ENCODE results near the gene PRMT7.

Gene PRMT7

GRCh38 chr16:68300734-68301459 lies 9.9 kb upstream of the PRMT7 start:
- H3K4me2 ChIP-seq (ENCODE audit: insufficient read depth, low read length), result no peak overlapping the region
- H3K27me3 ChIP-seq (ENCODE audit: insufficient read depth, low read length, poor library complexity), result no peaks in the 10 kb centered on the region
- DNase-seq, result no peak
- no peaks in the 10 kb centered on the region for H3K9me3 ChIP-seq (ENCODE audit: insufficient read depth, low read length, severe bottlenecking)
- H3K36me3 ChIP-seq (ENCODE audit: insufficient read depth, low read length), result peaks cover 98% of the 10 kb centered on the region
- no peak for TF ChIP-seq CTCF (IDR thresholded peaks at IDR 0.05; ENCODE audit: borderline replicate concordance, extremely low read depth, low read length, poor library complexity, severe bottlenecking)
- no peak for TF ChIP-seq EZH2 (IDR thresholded peaks at IDR 0.05; ENCODE audit: borderline replicate concordance, low read depth, low read length, severe bottlenecking)
- H2AFZ ChIP-seq (ENCODE audit: low read depth, low read length), result no peak overlapping the region
- H3K9ac ChIP-seq (ENCODE audit: low read depth, low read length), result no peak overlapping the region
- H3K79me2 ChIP-seq (ENCODE audit: insufficient read depth, low read length), result peaks cover 18% of the 10 kb centered on the region; the same call in 1 of the 2 replicates
- peaks cover 14% of the 10 kb centered on the region; the same call in 1 of the 2 replicates for H4K20me1 ChIP-seq (ENCODE audit: insufficient read depth, low read length)
- no peak for ATAC-seq (ENCODE audit: insufficient read depth, low read depth)
- no peaks in the 10 kb centered on the region for H3K4me1 ChIP-seq (ENCODE audit: insufficient read depth, low read length)
- no peak overlapping the region for H3K27ac ChIP-seq (ENCODE audit: low read length)
- H3K4me3 ChIP-seq (ENCODE audit: low read depth in 1 of 2, low read length in 2 of 2), result no peak overlapping the region

- ATAC-seq (ENCODE audit: insufficient read depth, low read depth), result no peak
- Histone ChIP-seq H2AFZ (ENCODE audit: low read depth, low read length) (no peak overlapping the region), H3K27me3 (ENCODE audit: insufficient read depth, low read length, poor library complexity) (no peaks in the 10 kb centered on the region), H3K79me2 (ENCODE audit: insufficient read depth, low read length) (peaks cover 50% of the 10 kb centered on the region), H3K4me2 (ENCODE audit: insufficient read depth, low read length) (no peak overlapping the region), H3K27ac (ENCODE audit: low read length) (no peak overlapping the region), H3K36me3 (ENCODE audit: insufficient read depth, low read length) (peaks cover 74% of the 10 kb centered on the region), H4K20me1 (ENCODE audit: insufficient read depth, low read length) (peaks cover 14% of the 10 kb centered on the region; the same call in 1 of the 2 replicates), H3K4me1 (ENCODE audit: insufficient read depth, low read length) (peaks cover 31% of the 10 kb centered on the region), H3K9ac (ENCODE audit: low read depth, low read length) (no peak overlapping the region), H3K4me3 (ENCODE audit: low read depth in 1 of 2, low read length in 2 of 2) (no peak overlapping the region), H3K9me3 (ENCODE audit: insufficient read depth, low read length, severe bottlenecking) (no peaks in the 10 kb centered on the region)
- no peak for DNase-seq
- TF ChIP-seq CTCF (IDR thresholded peaks at IDR 0.05; ENCODE audit: borderline replicate concordance, extremely low read depth, low read length, poor library complexity, severe bottlenecking), result no peak
- TF ChIP-seq EZH2 (IDR thresholded peaks at IDR 0.05; ENCODE audit: borderline replicate concordance, low read depth, low read length, severe bottlenecking), result no peak
These were observed 4.2 kb upstream of the PRMT7 start for GRCh38 chr16:68306633-68307032.

- Histone ChIP-seq H3K4me3 (ENCODE audit: low read depth in 1 of 2, low read length in 2 of 2) (peak overlapping the region; percentile 83 to 98), H3K9ac (ENCODE audit: low read depth, low read length) (peak overlapping the region; percentile 78), H3K9me3 (ENCODE audit: insufficient read depth, low read length, severe bottlenecking) (no peaks in the 10 kb centered on the region), H3K36me3 (ENCODE audit: insufficient read depth, low read length) (peaks cover 60% of the 10 kb centered on the region), H3K4me2 (ENCODE audit: insufficient read depth, low read length) (peak overlapping the region; percentile 98), H3K4me1 (ENCODE audit: insufficient read depth, low read length) (peaks cover 62% of the 10 kb centered on the region), H3K27me3 (ENCODE audit: insufficient read depth, low read length, poor library complexity) (no peaks in the 10 kb centered on the region), H4K20me1 (ENCODE audit: insufficient read depth, low read length) (peaks cover 23% of the 10 kb centered on the region; the same call in 1 of the 2 replicates), H2AFZ (ENCODE audit: low read depth, low read length) (peak overlapping the region; percentile 100; the same call in 1 of the 2 replicates), H3K79me2 (ENCODE audit: insufficient read depth, low read length) (peaks cover 77% of the 10 kb centered on the region), H3K27ac (ENCODE audit: low read length) (peak overlapping the region; percentile 92)
- ATAC-seq (ENCODE audit: insufficient read depth, low read depth) (no peak), DNase-seq (no peak)
- TF ChIP-seq EZH2 (IDR thresholded peaks at IDR 0.05; ENCODE audit: borderline replicate concordance, low read depth, low read length, severe bottlenecking) (no peak), CTCF (IDR thresholded peaks at IDR 0.05; ENCODE audit: borderline replicate concordance, extremely low read depth, low read length, poor library complexity, severe bottlenecking) (no peak)
These were observed 1.0 kb upstream of the PRMT7 start for GRCh38 chr16:68309799-68310198.

All from DND-41 (cell line).